ENCODE measurements around the gene KLHL29. TPM values are rescaled to one million over a fixed set of nuclear protein-coding genes. Genes with fewer than 3 reads are reported as not detected.

Gene KLHL29
- total RNA-seq, 1 experiment from 2014 or later = 2.6 TPM

- BruUV-seq (replicated peaks) = no TSS peak
- H3K9me3 ChIP-seq (ENCODE audit: low read length) = no peaks in the 10 kb centered on the region
- ChIA-PET POLR2A (ENCODE audit: unreplicated experiment) (no interaction called here), CTCF (no interaction called here)
- no peaks in the 10 kb centered on the region for H3K79me2 ChIP-seq (ENCODE audit: low read length)
- no peak overlapping the region for H3K4me3 ChIP-seq (ENCODE audit: low read length)
- H4K20me1 ChIP-seq (ENCODE audit: low read length) = no peaks in the 10 kb centered on the region
- H3K9ac ChIP-seq (ENCODE audit: low read length) = no peak overlapping the region
- no peak for DNase-seq
- H3K27ac ChIP-seq (ENCODE audit: low read length) = no peak overlapping the region
- no peaks in the 10 kb centered on the region for H3F3A ChIP-seq (ENCODE audit: low read length, unreplicated experiment)
- ATAC-seq = no peak
- H2AFZ ChIP-seq (ENCODE audit: low read length) = no peak overlapping the region
- TF ChIP-seq EZH2 (IDR thresholded peaks at IDR 0.05; ENCODE audit: low read length, unreplicated experiment) = no peak
- H3K4me1 ChIP-seq (ENCODE audit: insufficient read depth, low read length) = no peaks in the 10 kb centered on the region
- H3K9me2 ChIP-seq (replicated peaks; ENCODE audit: low read length) = no peaks in the 10 kb centered on the region
- no peaks in the 10 kb centered on the region for H3K27me3 ChIP-seq (ENCODE audit: low read length)
- H3K36me3 ChIP-seq (ENCODE audit: low read depth, low read length) = no peaks in the 10 kb centered on the region
- intact Hi-C loops (cut with micrococcal nuclease) = no loop called here
- H3K4me2 ChIP-seq (ENCODE audit: low read length) = no peak overlapping the region
These were observed 81.0 kb downstream of the KLHL29 start for GRCh38 chr2:23465936-23466335.

GRCh38 chr2:23467618-23468017 is 82.6 kb downstream of the KLHL29 start:
- ChIA-PET POLR2A (ENCODE audit: unreplicated experiment) (no interaction called here), CTCF (no interaction called here)
- Histone ChIP-seq H2AFZ (ENCODE audit: low read length) (no peak overlapping the region), H3K9me2 (replicated peaks; ENCODE audit: low read length) (no peaks in the 10 kb centered on the region), H4K20me1 (ENCODE audit: low read length) (no peaks in the 10 kb centered on the region), H3K36me3 (ENCODE audit: low read depth, low read length) (no peaks in the 10 kb centered on the region), H3K9me3 (ENCODE audit: low read length) (no peaks in the 10 kb centered on the region), H3K9ac (ENCODE audit: low read length) (no peak overlapping the region), H3K4me1 (ENCODE audit: insufficient read depth, low read length) (no peaks in the 10 kb centered on the region), H3K27me3 (ENCODE audit: low read length) (no peaks in the 10 kb centered on the region), H3K4me3 (ENCODE audit: low read length) (no peak overlapping the region), H3K4me2 (ENCODE audit: low read length) (no peak overlapping the region), H3K27ac (ENCODE audit: low read length) (no peak overlapping the region), H3F3A (ENCODE audit: low read length, unreplicated experiment) (no peaks in the 10 kb centered on the region), H3K79me2 (ENCODE audit: low read length) (no peaks in the 10 kb centered on the region)
- BruUV-seq (replicated peaks) = no TSS peak
- TF ChIP-seq CTCF (conservative IDR thresholded peaks at IDR 0.05; ENCODE audit: low read depth, low read length) = no peak
- TF ChIP-seq EZH2 (IDR thresholded peaks at IDR 0.05; ENCODE audit: low read length, unreplicated experiment) = no peak
- no peak for TF ChIP-seq EZH2phosphoT487 (IDR thresholded peaks at IDR 0.05; ENCODE audit: borderline replicate concordance, low read length)
- no peak for DNase-seq
- no peak for ATAC-seq
- intact Hi-C loops (cut with micrococcal nuclease) = no loop called here

- Histone ChIP-seq H2AFZ (ENCODE audit: low read length) (no peak overlapping the region), H3K9me3 (ENCODE audit: low read length) (no peaks in the 10 kb centered on the region), H3K36me3 (ENCODE audit: low read depth, low read length) (no peaks in the 10 kb centered on the region), H3K27me3 (ENCODE audit: low read length) (no peaks in the 10 kb centered on the region), H4K20me1 (ENCODE audit: low read length) (no peaks in the 10 kb centered on the region), H3K9ac (ENCODE audit: low read length) (no peak overlapping the region), H3K4me1 (ENCODE audit: insufficient read depth, low read length) (no peaks in the 10 kb centered on the region), H3K27ac (ENCODE audit: low read length) (no peak overlapping the region), H3K4me2 (ENCODE audit: low read length) (no peak overlapping the region), H3K79me2 (ENCODE audit: low read length) (no peaks in the 10 kb centered on the region), H3F3A (ENCODE audit: low read length, unreplicated experiment) (no peaks in the 10 kb centered on the region), H3K9me2 (replicated peaks; ENCODE audit: low read length) (no peaks in the 10 kb centered on the region), H3K4me3 (ENCODE audit: low read length) (no peak overlapping the region)
- no peak for TF ChIP-seq CTCF (conservative IDR thresholded peaks at IDR 0.05; ENCODE audit: low read depth, low read length)
- no peak for TF ChIP-seq EZH2phosphoT487 (IDR thresholded peaks at IDR 0.05; ENCODE audit: borderline replicate concordance, low read length)
- no peak for TF ChIP-seq EZH2 (IDR thresholded peaks at IDR 0.05; ENCODE audit: low read length, unreplicated experiment)
- POLR2A ChIA-PET (ENCODE audit: unreplicated experiment) = no interaction called here
- ATAC-seq = no peak
- BruUV-seq (replicated peaks) = no TSS peak
- intact Hi-C loops (cut with micrococcal nuclease) = no loop called here
- CTCF ChIA-PET = no interaction called here
- DNase-seq = no peak
These were observed 83.6 kb downstream of the KLHL29 start for GRCh38 chr2:23468474-23469141.
